SK-N-MC (cell line): ENCODE results near the gene NRP1.

Source experiments
- EZH2 ChIP-seq: fragments of 200-600 bp; sonication (generic); IDR thresholded peaks from one replicate; pipeline ENCODE4 v1.6.1; 2017; ENCODE audit warnings: antibody characterized with exemption
- FOXP2 ChIP-seq: optimal IDR thresholded peaks from 2 replicates; pipeline ENCODE3; 2011; ENCODE audit warnings: mild to moderate bottlenecking, moderate library complexity; ENCODE audit not compliant: insufficient read depth; ENCODE audit errors: extremely low read length, control extremely low read depth
- POLR2AphosphoS5 ChIP-seq: IDR thresholded peaks from 2 replicates; pipeline ENCODE4 v1.6.1; 2012; ENCODE audit warnings: mild to moderate bottlenecking, low read depth, low read length, borderline replicate concordance

DNA sequence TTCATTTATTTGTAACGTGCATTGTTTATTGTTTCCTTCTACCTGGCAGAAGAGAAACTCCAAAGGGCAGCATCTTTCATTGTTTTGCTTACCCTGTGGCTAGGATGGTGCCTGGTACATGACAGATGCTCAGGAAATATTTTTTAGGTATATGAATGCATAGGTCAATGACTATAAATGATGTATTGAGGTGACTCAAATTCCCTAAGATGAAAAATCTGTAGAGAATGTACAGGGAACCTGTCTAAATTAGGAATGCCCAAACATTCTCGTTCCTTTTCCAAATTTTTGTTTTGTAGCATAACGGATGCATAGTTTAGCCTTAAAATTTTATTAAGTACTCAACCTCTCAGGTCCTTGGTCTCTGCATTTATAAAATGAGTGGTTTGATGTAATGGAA, 71.6 kb downstream of the NRP1 start:
- no peak for TF ChIP-seq POLR2AphosphoS5
- TF ChIP-seq FOXP2 = no peak
- no peak for TF ChIP-seq EZH2
